Measurements from ENCODE around the gene ADARB2. TPM values are rescaled to one million over a fixed set of nuclear protein-coding genes. Genes with fewer than 3 reads are reported as not detected.

The ADARB2 gene
- total RNA-seq, 2 experiments from 2014 or later, result 1.3 to 1.4 TPM

DNA sequence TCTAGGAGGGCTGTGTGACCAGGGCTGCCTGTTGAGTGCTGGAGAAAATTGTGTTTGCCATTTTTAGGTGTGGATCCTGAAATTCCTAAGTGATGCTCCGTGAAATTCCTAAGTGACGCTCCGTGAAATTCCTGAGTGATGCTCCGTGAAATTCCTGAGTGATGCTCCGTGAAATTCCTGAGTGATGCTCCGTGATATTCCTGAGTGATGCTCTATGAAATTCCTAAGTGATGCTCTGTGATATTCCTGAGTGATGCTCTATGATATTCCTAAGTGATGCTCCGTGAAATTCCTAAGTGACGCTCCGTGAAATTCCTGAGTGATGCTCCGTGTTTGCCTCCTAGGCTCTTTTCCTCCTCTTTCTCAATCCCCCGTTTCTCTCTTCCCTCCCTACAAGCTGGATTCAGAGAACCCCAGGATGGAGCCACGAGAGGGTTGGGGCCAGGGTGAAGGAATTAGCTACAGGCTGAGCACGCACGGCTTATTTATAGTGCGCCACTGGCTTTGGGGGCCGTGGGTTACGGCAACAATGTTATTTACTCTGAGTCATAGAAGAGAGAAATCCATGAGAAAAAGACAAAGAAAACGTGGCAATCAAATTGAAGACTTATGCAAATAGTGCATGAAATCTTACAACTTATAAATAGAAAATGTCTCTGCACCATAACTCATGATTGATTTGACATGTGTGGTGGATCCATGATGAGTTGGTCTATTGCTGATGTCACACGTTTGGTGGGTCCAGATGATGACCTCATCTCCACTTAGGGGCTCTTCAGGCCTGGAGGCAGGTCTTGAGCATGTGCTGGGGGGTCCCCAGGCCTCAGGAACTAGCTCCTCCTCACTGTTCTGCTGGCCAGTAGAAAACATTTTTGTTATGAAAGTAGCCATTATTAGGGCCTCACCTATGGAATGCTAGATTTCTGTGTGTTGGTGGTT is 456.6 kb downstream of the ADARB2 start:
- no peak for DNase-seq
- Mint-ChIP-seq H3K9me3 (peaks cover 1% of the 10 kb centered on the region), H3K27me3 (ENCODE audit: low read depth) (no peaks in the 10 kb centered on the region), H3K36me3 (ENCODE audit: low read depth) (no peaks in the 10 kb centered on the region), H3K4me3 (no peak overlapping the region), H3K27ac (no peak overlapping the region), H3K4me1 (ENCODE audit: low read depth) (no peaks in the 10 kb centered on the region)
- intact Hi-C loops (cut with micrococcal nuclease), result no loop called here
- CTCF ChIA-PET, result no interaction called here

DNA sequence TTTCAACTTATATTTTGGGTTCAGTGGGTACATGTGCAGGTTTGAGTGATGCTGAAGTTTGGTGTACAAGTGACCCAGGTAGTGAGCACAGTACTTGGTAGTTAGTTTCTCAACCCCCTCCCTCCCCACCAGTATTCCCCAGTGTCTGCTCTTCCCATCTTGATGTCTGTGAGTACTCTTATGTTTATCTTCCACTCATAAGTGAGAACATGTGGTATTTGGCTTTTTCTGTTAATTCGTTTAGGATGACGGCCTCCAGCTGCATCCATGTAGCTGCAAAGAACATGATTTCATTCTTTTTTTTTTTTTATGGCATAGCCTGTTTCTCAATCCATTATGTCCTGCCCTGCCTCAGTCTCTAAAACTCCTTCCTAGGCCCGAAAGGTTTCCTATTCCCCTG is 459.0 kb downstream of the ADARB2 start:
- no peak for DNase-seq
- Mint-ChIP-seq H3K27ac (no peak overlapping the region), H3K4me3 (no peak overlapping the region), H3K36me3 (ENCODE audit: low read depth) (no peaks in the 10 kb centered on the region), H3K27me3 (ENCODE audit: low read depth) (no peaks in the 10 kb centered on the region), H3K4me1 (ENCODE audit: low read depth) (no peaks in the 10 kb centered on the region), H3K9me3 (peaks cover 1% of the 10 kb centered on the region)
- CTCF ChIA-PET, result no interaction called here
- intact Hi-C loops (cut with micrococcal nuclease), result no loop called here

DNA sequence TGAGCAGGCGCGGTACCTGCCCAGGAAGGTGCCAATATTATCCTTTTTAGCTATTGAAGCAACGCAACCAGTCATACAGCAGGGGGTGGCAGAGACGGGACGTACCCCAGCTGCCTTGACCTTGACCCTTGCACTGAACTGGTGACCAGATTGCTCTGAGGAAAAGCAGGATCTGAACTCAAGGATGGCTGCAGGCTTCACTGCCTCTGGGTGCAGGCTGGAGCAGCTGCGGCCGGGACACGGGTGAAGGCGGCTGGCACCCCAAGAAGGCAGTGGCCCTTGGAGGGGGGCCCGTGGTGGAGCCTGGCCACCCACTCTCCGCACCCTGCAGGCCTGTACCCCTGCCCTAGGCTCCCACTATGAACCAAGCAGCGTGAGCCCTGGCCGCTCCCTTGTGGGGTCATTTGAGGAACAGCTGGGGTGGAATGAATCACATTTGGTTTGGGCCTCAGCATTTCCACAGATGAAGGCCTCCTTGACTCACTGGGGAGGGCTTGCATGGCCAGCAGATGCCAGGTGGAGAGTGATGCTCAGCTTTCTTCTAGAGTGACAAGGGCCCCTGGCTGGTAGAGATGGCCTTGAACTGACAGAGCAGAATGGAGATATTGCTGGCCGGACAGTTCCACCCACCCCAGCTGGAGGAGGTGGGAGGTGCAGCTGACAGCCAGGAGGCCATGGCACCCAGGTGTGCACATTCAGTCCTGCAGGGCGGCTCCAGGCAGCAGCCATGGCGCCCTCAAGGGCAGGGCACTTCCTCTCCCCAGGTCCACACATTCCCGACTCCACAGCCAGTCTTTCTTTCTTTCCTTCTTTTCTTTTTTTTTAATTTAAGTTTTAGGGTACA is 462.4 kb downstream of the ADARB2 start:
- CTCF ChIA-PET, result no interaction called here
- no peaks in the 10 kb centered on the region for H3K27me3 Mint-ChIP-seq (ENCODE audit: low read depth)

DNA sequence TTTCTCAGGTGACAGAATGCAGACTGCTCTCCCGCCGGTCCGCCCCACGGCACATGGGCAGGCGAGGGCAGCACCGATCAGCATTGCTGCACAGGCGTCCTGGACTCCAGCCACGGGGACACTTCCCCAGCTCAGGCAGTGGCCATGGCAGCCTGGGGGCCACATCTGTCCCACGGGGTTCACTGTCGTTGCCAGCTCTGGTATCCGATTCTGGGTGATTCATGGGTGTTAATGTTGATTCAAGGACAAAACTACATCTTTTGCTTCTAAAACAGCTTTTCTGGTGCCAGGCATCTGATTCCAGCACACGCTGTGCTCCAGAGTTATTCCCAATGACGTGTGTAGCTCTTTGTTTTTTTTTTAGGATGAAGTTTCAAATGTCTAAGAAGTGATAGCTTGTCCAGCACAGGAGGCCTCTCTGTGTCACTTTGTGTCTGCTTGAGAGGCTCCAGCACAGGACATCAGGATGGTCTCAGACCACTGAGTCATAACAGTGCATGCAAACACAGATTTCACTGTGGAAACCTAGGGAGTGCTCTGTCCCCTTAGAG is 463.1 kb downstream of the ADARB2 start:
- Mint-ChIP-seq H3K27me3 (ENCODE audit: low read depth) (no peaks in the 10 kb centered on the region), H3K4me1 (ENCODE audit: low read depth) (no peaks in the 10 kb centered on the region), H3K4me3 (no peak overlapping the region), H3K36me3 (ENCODE audit: low read depth) (no peaks in the 10 kb centered on the region), H3K27ac (no peak overlapping the region), H3K9me3 (peaks cover 1% of the 10 kb centered on the region)
- intact Hi-C loops (cut with micrococcal nuclease), result no loop called here
- CTCF ChIA-PET, result interaction anchor here (0.6 kb wide), 1 partner anchor 445 kb away, joined by 3 read pairs; no protein-coding TSS in a partner anchor
- no peak for DNase-seq

More for the DNA sequence above, 462.4 kb downstream of the ADARB2 start:
- Mint-ChIP-seq H3K4me1 (ENCODE audit: low read depth) (no peaks in the 10 kb centered on the region), H3K9me3 (peaks cover 1% of the 10 kb centered on the region), H3K36me3 (ENCODE audit: low read depth) (no peaks in the 10 kb centered on the region), H3K27ac (no peak overlapping the region), H3K4me3 (no peak overlapping the region)
- intact Hi-C loops (cut with micrococcal nuclease), result no loop called here
- no peak for DNase-seq

DNA sequence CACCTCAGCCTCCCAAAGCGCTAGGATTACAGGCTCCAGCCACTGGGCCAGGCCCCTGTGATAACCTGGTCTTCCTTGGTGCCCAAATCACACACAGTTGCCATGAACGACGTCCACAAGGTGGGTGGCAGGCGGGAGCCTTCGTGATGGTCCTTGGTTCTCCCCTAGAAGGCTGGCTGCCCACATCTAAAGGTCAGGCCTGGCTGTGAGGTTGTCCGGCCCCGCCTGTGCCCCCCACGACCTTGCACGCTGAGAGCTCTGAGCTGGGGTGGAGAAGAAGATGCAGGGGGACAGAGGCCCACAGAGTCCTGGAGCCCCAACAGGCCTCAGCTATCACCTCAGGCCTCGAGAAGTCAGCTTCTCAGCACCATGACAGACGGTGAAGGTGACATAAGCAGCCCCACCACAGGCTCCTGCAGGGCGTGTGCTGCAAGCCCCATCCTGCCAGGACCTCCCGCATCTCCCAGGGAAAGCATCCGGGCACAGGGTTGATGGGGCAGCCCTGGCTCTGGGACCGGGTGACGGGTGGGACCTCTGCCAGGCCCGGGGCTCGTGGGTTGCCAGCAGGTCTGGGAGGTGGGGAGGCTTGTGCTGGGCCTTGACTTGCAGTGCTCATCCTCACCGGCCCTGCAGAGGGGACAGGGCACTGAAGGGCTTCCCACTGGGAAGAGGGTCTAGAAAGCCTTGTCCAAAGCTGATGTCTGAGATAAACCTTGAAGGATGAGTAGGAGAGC is 463.8 kb downstream of the ADARB2 start:
- Mint-ChIP-seq H3K27ac (no peak overlapping the region), H3K27me3 (ENCODE audit: low read depth) (no peaks in the 10 kb centered on the region), H3K4me3 (no peak overlapping the region), H3K36me3 (ENCODE audit: low read depth) (no peaks in the 10 kb centered on the region), H3K9me3 (peaks cover 1% of the 10 kb centered on the region), H3K4me1 (ENCODE audit: low read depth) (peaks cover 2% of the 10 kb centered on the region)
- intact Hi-C loops (cut with micrococcal nuclease), result no loop called here
- no peak for DNase-seq
- CTCF ChIA-PET, result interaction anchor here (0.6 kb wide), 1 partner anchor 444 kb away, joined by 3 read pairs; no protein-coding TSS in a partner anchor

DNA sequence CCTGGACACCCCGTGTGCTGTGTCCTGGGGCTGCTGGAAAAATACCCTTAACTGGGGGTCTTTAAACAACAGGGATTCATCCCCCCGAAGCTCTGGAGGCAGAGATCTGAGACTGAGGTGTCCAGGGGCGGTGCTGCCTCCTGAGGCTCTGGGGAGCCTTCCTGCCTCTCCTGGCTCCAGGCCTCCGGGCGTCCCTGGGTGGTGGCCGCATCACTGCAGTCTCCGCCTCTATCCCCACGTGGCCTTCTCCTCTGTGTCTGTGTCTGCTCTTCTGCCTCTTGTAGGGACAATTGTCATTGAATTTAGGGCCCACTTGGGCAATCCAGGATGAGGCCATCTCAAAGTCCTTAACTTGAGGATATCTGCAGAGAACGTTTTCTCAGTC is 464.6 kb downstream of the ADARB2 start:
- Mint-ChIP-seq H3K27me3 (ENCODE audit: low read depth) (no peaks in the 10 kb centered on the region), H3K36me3 (ENCODE audit: low read depth) (no peaks in the 10 kb centered on the region), H3K27ac (no peak overlapping the region), H3K4me1 (ENCODE audit: low read depth) (peaks cover 2% of the 10 kb centered on the region), H3K4me3 (no peak overlapping the region), H3K9me3 (peaks cover 1% of the 10 kb centered on the region)
- intact Hi-C loops (cut with micrococcal nuclease), result no loop called here
- CTCF ChIA-PET, result no interaction called here
- no peak for DNase-seq

DNA sequence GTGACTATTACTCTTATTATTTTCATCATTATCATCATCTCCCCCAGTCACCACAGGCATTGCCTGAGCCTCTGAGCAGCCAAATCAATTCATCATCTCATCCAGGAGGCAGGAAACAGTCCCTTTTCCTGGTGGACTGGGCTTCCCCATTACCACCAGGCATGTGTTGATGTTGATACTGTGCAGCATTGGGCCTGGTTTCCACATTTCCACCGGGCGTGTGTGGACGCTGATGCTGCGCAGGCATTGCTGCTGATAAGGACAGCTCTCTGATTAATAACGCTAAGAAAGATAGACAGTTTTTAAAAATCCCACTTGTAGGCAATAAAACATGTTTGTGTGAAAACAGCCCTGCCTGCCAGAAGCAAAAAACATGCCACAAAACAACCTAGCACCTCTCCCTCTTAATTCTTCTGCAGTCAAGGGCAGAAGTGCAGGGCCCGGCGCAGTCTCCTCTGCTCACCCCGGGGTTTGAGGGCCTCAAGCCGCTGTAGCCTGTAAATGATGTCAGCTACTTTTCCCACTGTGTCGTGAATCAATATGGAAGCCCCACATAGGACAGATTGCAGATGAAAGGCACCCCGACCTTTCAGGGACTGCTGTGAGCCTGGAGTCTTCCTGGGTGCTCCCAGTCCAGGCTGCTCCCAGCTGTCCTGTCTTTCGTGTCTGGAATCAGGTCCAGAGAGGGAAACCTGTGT is 465.1 kb downstream of the ADARB2 start:
- CTCF ChIA-PET, result no interaction called here
- intact Hi-C loops (cut with micrococcal nuclease), result no loop called here
- DNase-seq, result no peak
- H3K27me3 Mint-ChIP-seq (ENCODE audit: low read depth), result no peaks in the 10 kb centered on the region
- no peaks in the 10 kb centered on the region for H3K36me3 Mint-ChIP-seq (ENCODE audit: low read depth)
- peaks cover 2% of the 10 kb centered on the region for H3K4me1 Mint-ChIP-seq (ENCODE audit: low read depth)
- peaks cover 1% of the 10 kb centered on the region for H3K9me3 Mint-ChIP-seq
- H3K4me3 Mint-ChIP-seq, result no peak overlapping the region
- no peak overlapping the region for H3K27ac Mint-ChIP-seq

DNA sequence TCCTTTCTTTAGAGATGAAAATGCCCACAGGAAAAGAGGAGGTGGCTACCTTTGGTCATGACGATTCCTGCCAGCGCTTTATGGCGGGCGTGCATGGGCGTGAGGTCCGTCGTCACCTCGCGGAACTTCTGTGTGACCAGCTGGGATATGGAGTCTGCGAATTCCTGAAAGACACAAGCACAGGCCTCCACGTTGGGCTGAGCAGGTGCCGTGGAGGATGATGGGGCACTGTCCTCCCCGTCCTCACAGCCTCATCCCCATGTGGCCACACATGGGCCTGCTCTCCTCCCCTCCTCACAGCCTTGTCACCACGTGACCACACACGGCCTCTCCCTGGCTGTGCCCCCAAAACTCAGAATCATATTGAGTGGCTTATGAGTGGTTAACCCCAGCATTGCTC is 466.4 kb downstream of the ADARB2 start:
- Mint-ChIP-seq H3K36me3 (ENCODE audit: low read depth) (no peaks in the 10 kb centered on the region), H3K9me3 (no peaks in the 10 kb centered on the region), H3K4me3 (no peak overlapping the region), H3K4me1 (ENCODE audit: low read depth) (peaks cover 2% of the 10 kb centered on the region), H3K27ac (no peak overlapping the region), H3K27me3 (ENCODE audit: low read depth) (no peaks in the 10 kb centered on the region)
- intact Hi-C loops (cut with micrococcal nuclease), result no loop called here
- CTCF ChIA-PET, result no interaction called here
- no peak for DNase-seq

DNA sequence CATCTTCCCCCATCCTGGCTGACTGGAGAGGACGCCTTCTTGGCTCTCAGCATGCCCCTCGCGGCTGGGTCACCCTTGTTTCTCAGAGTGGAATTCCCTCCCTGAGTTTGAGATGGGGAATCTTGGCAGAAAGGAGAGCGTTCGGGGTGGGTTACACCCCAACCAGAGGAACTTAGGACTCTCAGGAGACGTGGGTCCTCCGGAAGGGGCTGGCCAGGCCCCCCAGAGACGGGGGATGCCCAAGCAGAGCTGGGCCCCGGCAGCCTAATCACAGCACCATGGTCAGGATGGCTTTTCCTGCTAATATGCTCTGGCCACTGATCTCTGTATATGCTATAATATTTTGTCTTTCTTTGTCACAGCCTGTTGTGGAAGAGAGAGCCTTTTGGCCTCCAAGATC is 466.8 kb downstream of the ADARB2 start:
- DNase-seq, result no peak
- CTCF ChIA-PET, result no interaction called here
- intact Hi-C loops (cut with micrococcal nuclease), result no loop called here
- Mint-ChIP-seq H3K4me1 (ENCODE audit: low read depth) (peaks cover 2% of the 10 kb centered on the region), H3K4me3 (no peak overlapping the region), H3K27me3 (ENCODE audit: low read depth) (no peaks in the 10 kb centered on the region), H3K9me3 (no peaks in the 10 kb centered on the region), H3K27ac (no peak overlapping the region), H3K36me3 (ENCODE audit: low read depth) (no peaks in the 10 kb centered on the region)

DNA sequence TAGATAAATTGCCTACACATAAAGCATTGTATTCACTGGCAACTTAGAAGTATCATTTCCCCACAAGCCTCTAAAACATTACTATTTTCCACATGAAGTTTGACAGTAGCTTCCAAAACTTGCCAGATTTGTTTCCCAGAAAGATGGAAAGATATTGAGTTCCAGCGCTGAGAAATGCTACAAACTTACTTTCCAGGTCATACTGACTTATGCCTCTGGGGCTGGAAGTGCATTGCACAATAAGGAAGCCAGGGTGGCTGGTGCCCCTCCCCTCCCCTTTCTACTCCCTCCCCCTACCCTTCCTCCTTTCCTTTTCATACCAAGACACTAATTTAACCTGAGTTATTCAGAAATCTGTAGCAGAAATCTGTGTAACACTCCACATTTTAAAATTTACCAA is 468.5 kb downstream of the ADARB2 start:
- CTCF ChIA-PET, result no interaction called here
- DNase-seq, result no peak

DNA sequence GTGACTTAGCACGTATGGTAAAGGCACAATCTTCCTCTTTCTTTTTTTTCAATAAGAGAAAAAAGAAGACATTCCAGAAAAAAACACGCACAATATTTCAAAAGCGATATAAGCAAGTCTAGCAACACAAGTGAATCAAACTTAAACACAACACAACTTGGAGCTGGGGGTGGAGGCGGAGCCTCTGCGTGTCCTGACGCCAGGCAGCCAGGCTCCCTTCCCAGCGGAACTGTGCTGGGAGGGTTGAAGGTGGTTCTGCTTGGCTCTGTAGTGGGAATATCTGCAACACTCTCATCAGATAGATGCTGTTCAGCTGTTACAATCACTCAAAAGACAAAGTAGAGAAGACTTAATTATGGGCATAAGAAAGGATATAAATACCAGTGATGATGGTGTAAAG is 469.8 kb downstream of the ADARB2 start:
- Mint-ChIP-seq H3K9me3 (no peaks in the 10 kb centered on the region), H3K4me3 (no peak overlapping the region), H3K27ac (no peak overlapping the region), H3K4me1 (ENCODE audit: low read depth) (peaks cover 2% of the 10 kb centered on the region), H3K27me3 (ENCODE audit: low read depth) (no peaks in the 10 kb centered on the region), H3K36me3 (ENCODE audit: low read depth) (no peaks in the 10 kb centered on the region)
- intact Hi-C loops (cut with micrococcal nuclease), result no loop called here
- no peak for DNase-seq
- CTCF ChIA-PET, result interaction anchor here (0.9 kb wide), 1 partner anchor 101 kb away, joined by 3 read pairs; no protein-coding TSS in a partner anchor

More for the DNA sequence above, 468.5 kb downstream of the ADARB2 start:
- H3K27ac Mint-ChIP-seq, result no peak overlapping the region
- H3K4me3 Mint-ChIP-seq, result no peak overlapping the region
- no peaks in the 10 kb centered on the region for H3K27me3 Mint-ChIP-seq (ENCODE audit: low read depth)
- peaks cover 2% of the 10 kb centered on the region for H3K4me1 Mint-ChIP-seq (ENCODE audit: low read depth)
- intact Hi-C loops (cut with micrococcal nuclease), result no loop called here
- H3K36me3 Mint-ChIP-seq (ENCODE audit: low read depth), result no peaks in the 10 kb centered on the region
- no peaks in the 10 kb centered on the region for H3K9me3 Mint-ChIP-seq

Measured in activated naive CD4-positive, alpha-beta T cell treated with anti-CD3 and anti-CD28 coated beads for 36 hours (primary cell).